Activated naive CD8-positive, alpha-beta T cell (primary cell): ENCODE data around the gene NFIC.

ENCODE experiments used
- H3K27ac Mint-ChIP-seq: one replicate; pipeline ENCODE4 v1.8.0; 2021; ENCODE audit warnings: mixed read lengths
- H3K27me3 Mint-ChIP-seq: one replicate; pipeline ENCODE4 v1.8.0; 2021; ENCODE audit warnings: mixed read lengths
- H3K36me3 Mint-ChIP-seq: one replicate; pipeline ENCODE4 v1.8.0; 2021; ENCODE audit warnings: mixed read lengths
- H3K4me1 Mint-ChIP-seq: one replicate; pipeline ENCODE4 v1.8.0; 2021; ENCODE audit warnings: low read depth, mixed read lengths
- H3K4me3 Mint-ChIP-seq: one replicate; pipeline ENCODE4 v1.8.0; 2021; ENCODE audit warnings: mild to moderate bottlenecking, mixed read lengths
- H3K9me3 Mint-ChIP-seq: one replicate; pipeline ENCODE4 v1.8.0; 2021; ENCODE audit warnings: low read depth, mixed read lengths

Gene NFIC

DNA sequence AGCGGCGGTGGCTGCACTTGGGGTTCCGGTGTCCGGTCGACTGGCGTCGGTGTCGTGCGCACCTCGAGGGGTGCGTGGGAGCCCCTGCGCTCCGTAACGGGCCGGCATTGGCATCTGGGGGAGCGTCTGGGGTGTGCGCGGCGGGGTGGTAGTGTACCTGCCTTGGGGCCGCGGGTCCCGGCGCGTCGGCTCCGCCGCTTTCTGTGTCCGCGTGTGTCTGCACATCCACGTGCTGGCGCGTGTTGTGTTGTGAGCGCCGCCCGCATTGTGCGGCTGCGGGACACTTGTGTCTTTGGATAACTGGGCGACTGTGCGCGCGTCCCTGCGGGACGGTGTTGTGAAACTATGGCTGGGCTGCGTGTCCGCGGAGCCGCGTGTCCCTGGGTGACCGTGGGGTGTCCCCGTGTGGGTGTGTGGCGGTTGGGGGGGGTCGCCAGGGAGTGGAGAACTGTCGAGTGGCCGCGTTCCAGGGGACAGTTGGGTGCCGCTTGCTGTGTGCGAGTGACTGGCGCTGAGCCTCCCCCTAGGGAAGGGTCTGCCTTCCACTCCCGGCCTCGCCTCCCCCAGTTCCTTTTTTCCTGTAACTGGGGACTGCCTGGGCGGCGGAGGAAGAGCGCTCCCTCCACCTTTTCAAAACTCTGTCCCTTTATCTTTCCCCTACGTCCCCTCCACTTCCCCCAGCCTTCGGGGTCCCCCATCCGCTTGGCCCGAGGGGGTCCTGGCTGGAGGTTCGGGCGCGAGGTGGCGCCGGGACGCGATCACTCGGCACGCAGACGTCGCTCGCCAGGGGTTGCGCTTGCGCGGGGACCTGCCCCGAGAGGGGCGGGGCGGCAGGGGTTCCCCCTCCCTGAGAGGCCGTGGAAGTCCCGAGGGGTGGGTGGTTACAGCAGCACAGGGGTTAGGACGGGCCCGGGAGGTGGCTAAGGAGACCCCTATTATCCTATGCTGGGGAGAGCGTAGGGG lies 5.7 kb upstream of the NFIC start:
- no peaks in the 10 kb centered on the region for H3K27me3 Mint-ChIP-seq
- no peaks in the 10 kb centered on the region for H3K9me3 Mint-ChIP-seq
- H3K4me3 Mint-ChIP-seq, result peak overlapping the region; percentile 92
- H3K4me1 Mint-ChIP-seq, result peaks cover 43% of the 10 kb centered on the region
- H3K27ac Mint-ChIP-seq, result peak overlapping the region; percentile 96
- H3K36me3 Mint-ChIP-seq, result no peaks in the 10 kb centered on the region

DNA sequence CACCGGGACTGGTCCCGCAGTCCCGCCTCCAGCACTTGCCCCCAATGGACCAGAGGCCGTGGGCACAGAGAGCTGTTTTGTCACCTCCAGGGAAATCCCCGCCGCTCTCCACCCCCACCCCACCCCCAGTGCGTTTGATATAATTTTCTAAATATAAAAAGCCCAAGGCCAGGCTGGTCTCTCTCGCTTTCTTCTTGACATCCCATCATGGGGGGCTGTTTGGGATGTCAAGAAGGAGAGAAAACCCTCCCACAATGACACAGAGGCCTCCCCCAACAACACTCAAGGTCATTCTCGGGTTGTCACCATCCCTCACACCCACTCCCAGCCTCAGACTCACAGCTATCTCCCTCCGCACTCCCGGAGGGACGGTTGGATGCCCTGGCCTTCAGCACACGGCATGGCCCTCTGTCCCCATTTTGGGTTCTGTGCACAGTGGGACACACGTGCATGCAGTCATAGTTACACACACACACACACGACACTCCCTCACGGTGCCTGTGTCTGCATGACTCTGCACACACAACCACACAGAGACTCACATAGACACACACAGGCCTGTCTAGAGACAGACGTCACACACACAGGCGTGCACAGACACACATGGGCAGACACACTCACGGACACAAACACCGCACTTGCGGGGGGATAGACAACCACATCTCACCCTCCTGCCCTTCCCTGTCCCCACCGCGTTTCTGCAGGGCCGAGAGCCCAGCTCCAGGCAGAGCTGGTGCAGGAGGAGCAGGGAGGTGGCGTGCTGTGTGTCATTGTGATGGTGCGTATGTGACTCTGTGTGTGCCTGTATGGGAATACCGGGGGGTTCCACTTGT lies 4.8 kb upstream of the NFIC start:
- H3K36me3 Mint-ChIP-seq, result no peaks in the 10 kb centered on the region
- peak overlapping the region; percentile 85 for H3K27ac Mint-ChIP-seq
- no peaks in the 10 kb centered on the region for H3K27me3 Mint-ChIP-seq
- peaks cover 43% of the 10 kb centered on the region for H3K4me1 Mint-ChIP-seq
- no peaks in the 10 kb centered on the region for H3K9me3 Mint-ChIP-seq
- H3K4me3 Mint-ChIP-seq, result peak overlapping the region; percentile 92

DNA sequence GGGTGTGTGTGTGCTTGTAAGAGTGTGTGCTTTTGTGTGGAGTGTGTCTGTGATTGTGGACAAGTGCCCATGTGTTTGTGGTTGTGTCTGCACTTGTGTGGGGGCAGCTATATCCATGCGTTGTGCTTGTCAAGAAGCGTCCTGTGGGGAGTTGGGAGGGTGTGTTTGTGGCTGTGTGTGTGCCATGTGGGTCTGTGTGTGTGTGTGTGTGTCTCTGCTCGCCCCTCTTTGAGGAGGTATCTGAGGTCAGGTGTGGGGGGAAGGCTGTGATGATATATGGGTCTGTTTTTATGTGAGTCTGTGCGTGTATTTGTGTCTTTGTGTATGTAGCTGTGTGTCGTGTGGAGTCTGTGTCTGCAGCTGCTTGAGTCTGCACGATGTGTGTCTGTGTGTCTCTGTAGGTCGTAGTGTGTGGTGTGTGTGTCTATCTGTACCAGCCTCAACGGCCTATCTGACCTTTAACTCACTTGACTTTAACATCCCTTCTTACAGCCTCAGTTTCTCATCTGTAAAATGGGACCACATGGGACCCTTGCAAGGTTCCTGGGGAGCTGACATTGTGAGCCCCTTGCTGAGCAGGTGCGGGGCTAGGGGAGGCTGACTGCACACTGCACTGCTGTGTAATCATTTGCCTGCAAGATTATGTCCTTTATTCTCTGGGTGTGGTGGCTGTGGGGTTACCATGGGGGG lies 4.0 kb upstream of the NFIC start:
- Mint-ChIP-seq H3K36me3 (no peaks in the 10 kb centered on the region), H3K4me1 (peaks cover 39% of the 10 kb centered on the region), H3K27me3 (no peaks in the 10 kb centered on the region)

DNA sequence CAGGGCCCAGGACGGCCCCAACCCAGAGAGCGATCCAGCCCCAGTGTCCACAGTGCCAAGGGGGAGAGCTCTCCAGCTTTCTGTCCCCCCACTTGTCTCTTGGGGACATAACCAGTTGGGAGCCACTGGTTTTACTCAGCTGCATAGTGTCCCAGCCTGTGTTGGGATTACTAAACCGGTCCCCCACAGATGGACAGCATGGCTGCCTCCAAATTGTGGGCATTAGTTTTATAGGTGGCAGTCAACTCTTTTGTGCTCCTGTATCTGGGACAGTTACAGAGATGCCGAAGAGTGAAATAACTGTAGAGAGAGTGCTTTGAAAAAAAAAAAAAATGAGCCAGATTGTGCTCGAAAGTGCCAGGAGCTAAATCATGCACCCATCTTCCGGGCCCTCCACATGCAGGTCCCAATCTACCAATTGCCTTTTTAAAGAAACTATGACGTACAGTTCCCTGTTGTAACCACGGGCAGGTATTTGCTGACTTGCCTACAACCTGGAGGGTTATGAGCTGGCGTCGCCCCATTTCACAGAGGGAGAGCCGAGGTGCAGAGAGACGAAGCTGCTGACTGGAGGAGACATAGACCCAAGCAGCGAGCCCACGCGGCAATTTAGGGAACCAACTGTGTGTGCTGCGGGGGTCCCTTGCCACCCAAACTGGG lies 2.4 kb upstream of the NFIC start:
- H3K27me3 Mint-ChIP-seq, result no peaks in the 10 kb centered on the region
- peaks cover 42% of the 10 kb centered on the region for H3K4me1 Mint-ChIP-seq
- H3K9me3 Mint-ChIP-seq, result no peaks in the 10 kb centered on the region
- H3K36me3 Mint-ChIP-seq, result no peaks in the 10 kb centered on the region
- H3K4me3 Mint-ChIP-seq, result no peak overlapping the region
- no peak overlapping the region for H3K27ac Mint-ChIP-seq

More for the DNA sequence above, 4.0 kb upstream of the NFIC start:
- H3K9me3 Mint-ChIP-seq, result no peaks in the 10 kb centered on the region
- peak overlapping the region; percentile 85 for H3K27ac Mint-ChIP-seq
- H3K4me3 Mint-ChIP-seq, result peak overlapping the region; percentile 84

DNA sequence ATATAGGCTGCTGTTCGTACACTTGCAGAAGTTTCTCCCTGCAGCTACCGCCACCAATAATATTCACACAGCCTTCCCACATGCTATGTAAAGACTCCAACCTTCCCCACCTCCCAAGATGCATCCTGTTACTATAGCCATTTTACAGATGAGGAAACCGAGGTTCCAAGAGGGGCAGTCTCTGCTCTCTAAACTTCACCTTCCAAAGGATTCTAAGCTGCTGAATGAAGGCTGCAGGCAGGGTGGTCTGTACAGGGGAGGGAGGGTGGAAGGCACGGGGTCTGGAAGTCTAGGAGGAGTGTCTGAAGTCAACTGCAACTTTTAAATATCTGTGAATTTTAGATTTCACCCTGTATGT lies 1.9 kb upstream of the NFIC start:
- no peak overlapping the region for H3K4me3 Mint-ChIP-seq
- H3K27ac Mint-ChIP-seq, result no peak overlapping the region
- H3K9me3 Mint-ChIP-seq, result no peaks in the 10 kb centered on the region
- no peaks in the 10 kb centered on the region for H3K27me3 Mint-ChIP-seq
- peaks cover 44% of the 10 kb centered on the region for H3K4me1 Mint-ChIP-seq
- no peaks in the 10 kb centered on the region for H3K36me3 Mint-ChIP-seq

DNA sequence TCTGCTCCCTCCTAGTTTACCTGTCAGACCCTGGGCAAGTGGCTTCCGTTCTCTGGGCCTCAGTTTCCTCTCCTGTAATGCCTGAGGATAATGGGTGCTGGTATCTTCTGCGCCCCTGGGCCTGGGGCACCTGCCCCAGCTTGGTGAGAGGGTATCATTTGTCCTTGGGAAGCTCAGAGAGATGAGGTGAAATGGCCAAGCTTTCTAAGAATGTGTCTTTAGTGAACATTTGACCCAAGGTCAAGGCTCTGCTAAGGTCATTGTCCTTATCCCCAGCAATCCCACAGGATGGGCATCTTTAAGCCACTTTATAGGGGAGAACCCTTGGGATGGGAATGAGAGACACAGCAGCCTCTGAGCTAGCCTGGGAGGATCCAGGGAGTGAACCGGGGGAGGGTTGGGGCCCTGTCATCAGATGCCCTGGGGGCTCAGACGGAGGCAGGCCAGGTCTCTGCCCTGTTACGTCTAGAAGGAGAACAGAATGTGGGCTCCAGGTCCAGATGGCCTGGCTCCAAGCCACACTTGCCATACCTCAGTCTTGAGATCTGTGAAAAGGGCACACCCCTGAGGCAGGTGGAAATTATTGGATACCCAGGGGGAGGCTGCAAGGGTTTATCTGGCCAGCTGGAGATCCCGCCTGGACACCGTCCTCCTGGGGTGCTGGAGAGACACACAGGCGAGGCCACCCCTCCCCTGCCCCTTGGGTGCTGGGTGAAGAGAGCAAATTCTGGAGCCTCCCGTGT lies 1.1 kb upstream of the NFIC start:
- Mint-ChIP-seq H3K4me1 (peaks cover 49% of the 10 kb centered on the region), H3K27me3 (no peaks in the 10 kb centered on the region), H3K9me3 (no peaks in the 10 kb centered on the region), H3K36me3 (no peaks in the 10 kb centered on the region), H3K27ac (no peak overlapping the region), H3K4me3 (peak overlapping the region; percentile 77)

DNA sequence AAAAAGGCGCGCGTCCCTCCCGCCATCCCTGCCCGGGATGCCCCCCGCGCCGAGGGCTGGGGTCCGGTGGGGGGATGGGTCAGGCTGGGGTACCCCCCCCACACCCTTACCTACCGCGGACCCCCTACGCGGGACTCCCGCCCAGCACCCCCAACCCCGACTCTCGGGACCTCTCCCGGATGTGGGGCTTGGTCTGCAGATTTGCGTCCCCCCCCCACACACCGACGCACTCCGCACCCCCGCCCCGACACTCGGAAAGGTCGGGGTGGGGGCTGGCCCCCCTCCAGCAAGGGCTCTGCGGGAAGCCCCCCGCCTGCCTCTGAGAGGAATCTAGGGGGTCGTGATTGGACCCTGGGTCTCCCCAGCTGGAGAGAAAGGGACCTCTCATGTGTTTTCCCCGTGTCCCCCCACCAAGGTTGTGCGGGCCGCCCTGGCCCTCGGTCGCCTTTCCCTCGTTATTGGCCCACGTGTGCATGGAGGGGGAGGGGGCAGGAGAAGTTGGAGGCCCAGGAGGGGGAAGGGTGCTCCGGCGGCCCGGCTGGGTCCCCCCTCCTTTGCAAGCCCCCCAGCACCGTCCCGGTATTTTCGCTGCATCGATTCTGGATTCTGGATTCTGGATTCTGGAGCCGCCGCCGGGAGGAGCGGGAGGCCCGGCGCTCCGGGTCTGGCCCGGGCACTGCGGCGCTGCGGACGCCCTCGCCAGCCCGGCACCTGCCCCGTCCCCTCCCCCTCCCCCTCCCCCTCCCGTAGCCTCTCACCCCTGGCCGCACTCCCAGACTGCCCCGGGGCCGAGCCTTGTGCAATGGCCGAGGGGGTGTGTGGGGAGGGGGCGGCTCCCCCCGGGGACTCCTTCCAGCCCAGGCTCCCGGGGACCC lies 607 bp downstream of the NFIC start:
- Mint-ChIP-seq H3K4me3 (peak overlapping the region; percentile 79), H3K9me3 (no peaks in the 10 kb centered on the region), H3K27ac (no peak overlapping the region), H3K4me1 (peaks cover 49% of the 10 kb centered on the region), H3K27me3 (no peaks in the 10 kb centered on the region), H3K36me3 (no peaks in the 10 kb centered on the region)

DNA sequence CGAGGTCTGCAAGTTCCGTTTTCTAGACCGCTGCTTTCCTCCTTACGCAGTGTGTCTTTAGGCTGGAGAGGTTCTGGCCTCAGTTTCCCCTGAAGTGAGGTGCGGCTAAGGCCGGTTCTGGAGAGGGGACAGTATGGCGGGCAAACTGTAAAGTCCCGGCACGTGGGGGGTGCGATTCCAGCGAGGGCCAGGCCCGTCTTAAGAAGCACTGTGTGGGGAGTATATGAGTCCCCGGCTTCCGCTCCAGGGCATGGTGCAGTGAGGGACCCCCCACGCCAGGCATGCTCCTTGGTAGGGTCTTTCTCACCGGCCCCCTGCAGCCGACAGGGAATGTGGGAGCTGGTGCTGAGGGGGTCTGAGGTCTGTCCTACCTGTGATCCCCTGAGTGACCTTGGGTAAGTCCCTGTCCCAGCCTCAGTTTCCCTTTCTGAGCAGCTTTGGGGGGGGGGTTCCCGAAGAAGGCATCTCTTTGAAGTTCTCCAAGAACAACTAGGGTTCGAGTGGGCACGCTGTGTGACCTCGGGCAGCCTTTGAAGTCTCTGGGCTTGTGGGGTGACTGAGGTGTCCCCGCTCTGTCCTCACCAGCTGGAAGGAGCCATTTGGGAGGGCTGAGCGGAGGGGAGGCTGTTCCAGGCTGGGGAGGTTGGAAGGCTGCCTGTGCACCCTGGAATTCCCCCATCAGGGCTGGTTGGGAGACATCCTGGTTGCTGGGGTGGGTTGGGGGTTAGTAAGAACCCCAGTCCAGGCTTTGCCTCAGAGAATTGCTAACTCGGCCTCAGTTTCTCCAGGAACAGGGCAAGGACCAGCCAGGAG lies 1.5 kb downstream of the NFIC start:
- Mint-ChIP-seq H3K9me3 (no peaks in the 10 kb centered on the region), H3K36me3 (no peaks in the 10 kb centered on the region), H3K4me1 (peaks cover 41% of the 10 kb centered on the region), H3K4me3 (peak overlapping the region; percentile 79), H3K27ac (peak overlapping the region; percentile 41), H3K27me3 (no peaks in the 10 kb centered on the region)

DNA sequence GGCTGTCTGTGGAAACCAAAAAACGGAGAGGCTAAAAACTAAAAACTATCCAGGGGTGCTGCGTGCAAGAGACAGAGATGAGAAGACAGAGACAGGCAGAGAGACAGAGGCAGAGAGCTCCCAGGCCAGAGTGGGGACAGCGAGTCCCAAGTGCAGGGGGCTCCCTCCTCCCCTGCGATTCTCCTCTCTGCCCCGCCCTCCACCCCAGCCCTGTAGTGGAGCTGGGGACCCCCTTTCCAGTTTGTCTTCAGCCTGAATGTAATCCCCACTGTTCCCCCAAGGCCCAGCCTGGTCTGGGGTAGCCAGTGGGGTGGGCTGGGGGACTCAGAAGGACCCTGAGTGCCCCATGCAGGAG lies 2.0 kb downstream of the NFIC start:
- Mint-ChIP-seq H3K27me3 (no peaks in the 10 kb centered on the region), H3K4me1 (peaks cover 39% of the 10 kb centered on the region), H3K9me3 (no peaks in the 10 kb centered on the region), H3K36me3 (no peaks in the 10 kb centered on the region), H3K27ac (no peak overlapping the region), H3K4me3 (peak overlapping the region; percentile 79)

DNA sequence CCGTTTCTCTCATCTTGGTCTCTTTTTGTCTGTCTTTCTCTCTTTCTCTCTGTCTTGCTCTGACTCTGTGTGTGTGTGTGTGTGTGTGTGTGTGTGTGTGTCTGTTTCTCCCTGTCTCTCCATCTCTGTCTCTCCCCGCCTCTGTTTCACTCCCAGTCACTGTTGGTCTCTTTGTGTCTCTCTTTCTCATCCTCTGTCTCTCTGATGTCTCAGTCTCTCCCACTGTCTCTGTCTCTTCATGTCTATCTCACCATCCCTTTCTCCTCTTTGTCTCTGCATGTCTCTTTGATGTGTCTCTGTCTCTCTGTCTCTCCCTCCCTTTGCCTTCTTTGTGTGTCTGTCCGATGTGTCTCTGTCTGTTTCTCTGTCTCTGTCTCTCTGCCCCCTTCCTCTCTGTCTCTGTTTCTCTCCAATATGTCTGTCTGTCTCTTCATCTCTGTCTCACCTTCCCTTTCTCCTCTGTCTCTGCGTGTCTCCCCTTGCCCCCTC lies 2.5 kb downstream of the NFIC start:
- H3K27me3 Mint-ChIP-seq, result no peaks in the 10 kb centered on the region
- H3K36me3 Mint-ChIP-seq, result no peaks in the 10 kb centered on the region
- H3K9me3 Mint-ChIP-seq, result no peaks in the 10 kb centered on the region
- H3K4me3 Mint-ChIP-seq, result peak overlapping the region; percentile 79
- H3K4me1 Mint-ChIP-seq, result peaks cover 37% of the 10 kb centered on the region
- H3K27ac Mint-ChIP-seq, result peak overlapping the region; percentile 84

DNA sequence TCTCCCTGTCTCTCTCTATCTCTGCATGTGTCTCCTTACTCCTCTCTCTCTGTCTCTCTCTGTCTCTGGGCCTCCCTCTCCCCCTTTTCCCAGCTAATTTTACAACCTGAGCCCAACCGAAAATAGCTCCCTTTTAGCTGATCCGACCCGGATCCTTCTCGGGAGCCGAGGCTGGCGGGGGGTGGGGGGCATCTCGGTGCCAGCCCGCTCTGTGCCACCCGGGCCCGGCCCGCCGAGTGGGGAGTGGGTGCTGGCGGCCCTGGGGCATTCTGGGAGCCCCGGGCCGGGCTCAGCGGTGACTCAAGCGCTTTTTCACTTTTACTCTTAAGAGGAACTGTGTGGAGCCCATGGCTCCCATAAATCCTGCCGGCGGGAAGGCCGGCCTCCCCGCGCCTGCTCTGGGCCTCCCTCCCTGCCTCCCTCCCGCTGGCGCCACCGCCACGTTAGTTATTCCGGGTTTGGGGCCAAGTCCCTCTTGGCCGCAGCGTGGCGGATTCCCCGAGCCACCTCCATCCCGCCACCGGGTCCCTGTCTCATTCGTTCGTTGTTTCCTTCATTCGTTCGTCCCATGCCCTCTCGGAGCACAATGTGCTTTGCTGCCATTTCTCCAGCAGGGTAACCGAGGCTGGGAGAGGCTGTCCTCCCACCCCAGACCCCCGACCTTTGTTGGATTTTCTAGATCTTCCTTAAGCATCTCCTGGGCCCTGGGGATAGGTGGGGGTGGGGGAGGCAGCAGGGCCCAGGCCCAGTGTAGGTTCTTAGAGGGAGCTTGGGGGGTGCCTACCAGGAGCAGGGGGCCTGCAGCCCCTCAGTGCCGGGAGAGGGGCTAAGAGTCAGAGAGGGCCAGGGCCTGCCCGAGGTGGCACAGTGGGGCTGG lies 3.2 kb downstream of the NFIC start:
- peak overlapping the region; percentile 79 for H3K4me3 Mint-ChIP-seq
- H3K36me3 Mint-ChIP-seq, result no peaks in the 10 kb centered on the region
- H3K27ac Mint-ChIP-seq, result peak overlapping the region; percentile 84
- H3K4me1 Mint-ChIP-seq, result peaks cover 37% of the 10 kb centered on the region
- H3K27me3 Mint-ChIP-seq, result no peaks in the 10 kb centered on the region
- no peaks in the 10 kb centered on the region for H3K9me3 Mint-ChIP-seq

DNA sequence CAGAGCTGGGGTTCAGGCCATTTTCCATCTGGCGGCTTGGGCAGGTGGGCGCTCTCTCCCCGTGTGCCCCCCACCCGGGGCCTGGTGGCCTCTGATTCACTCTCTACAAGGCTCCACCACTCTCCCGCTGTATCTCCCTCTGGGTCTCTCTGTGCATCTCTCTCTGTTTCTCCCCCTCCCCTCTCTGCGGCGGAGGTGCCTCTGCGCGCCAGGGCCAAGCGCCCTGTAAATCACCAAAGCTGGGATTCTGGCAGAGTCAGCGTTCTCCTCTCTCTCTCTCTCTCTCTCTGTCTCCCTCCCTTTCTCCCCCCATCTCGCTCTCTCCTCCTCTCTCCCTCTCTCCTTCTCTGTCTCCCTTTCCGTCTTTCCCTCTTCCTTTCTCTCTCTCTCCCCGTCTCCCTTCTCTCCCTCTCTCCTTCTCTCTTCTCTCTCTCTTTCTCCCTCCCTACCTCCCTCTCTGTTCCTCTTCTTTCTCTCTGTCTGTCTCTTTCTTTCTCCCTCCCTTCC lies 3.9 kb downstream of the NFIC start:
- Mint-ChIP-seq H3K36me3 (no peaks in the 10 kb centered on the region), H3K4me1 (peaks cover 33% of the 10 kb centered on the region), H3K27ac (no peak overlapping the region), H3K9me3 (no peaks in the 10 kb centered on the region), H3K27me3 (no peaks in the 10 kb centered on the region), H3K4me3 (no peak overlapping the region)
